ENCODE data around the gene ST3GAL4.
"Not testable (repeated sequence)": the region's sequence is repeated elsewhere in the genome, so short reads cannot be mapped to it uniquely, and the experiment has no call there.

Gene ST3GAL4

GRCh38 chr11:126347751-126348668 is 7.5 kb upstream of the ST3GAL4 start:
- DNase-seq = no peak

- DNase-seq = no peak
Observed at GRCh38 chr11:126348806-126349582, 6.5 kb upstream of the ST3GAL4 start.

GRCh38 chr11:126350836-126351235 is 4.7 kb upstream of the ST3GAL4 start:
- no peak for DNase-seq

DNA sequence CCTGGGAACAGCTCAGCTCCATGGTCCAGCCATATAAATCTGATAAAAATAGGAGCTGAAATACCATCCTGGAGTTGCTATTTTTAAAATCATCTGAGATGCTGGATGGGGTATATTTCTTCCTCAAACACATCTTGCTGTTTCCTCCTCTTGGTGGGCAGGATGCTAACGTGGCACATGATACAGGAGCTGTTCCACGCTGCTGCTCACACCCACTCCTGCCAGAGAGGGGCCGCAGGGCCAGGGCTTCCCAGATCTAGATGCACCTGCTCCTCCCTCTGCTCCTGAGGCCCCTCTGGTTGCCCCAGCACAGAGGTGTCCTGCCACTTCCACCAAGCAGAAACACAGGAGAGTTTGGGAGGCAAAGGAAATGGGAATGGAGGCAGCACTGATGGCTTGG is 3.3 kb upstream of the ST3GAL4 start:
- no peak for DNase-seq

DNA sequence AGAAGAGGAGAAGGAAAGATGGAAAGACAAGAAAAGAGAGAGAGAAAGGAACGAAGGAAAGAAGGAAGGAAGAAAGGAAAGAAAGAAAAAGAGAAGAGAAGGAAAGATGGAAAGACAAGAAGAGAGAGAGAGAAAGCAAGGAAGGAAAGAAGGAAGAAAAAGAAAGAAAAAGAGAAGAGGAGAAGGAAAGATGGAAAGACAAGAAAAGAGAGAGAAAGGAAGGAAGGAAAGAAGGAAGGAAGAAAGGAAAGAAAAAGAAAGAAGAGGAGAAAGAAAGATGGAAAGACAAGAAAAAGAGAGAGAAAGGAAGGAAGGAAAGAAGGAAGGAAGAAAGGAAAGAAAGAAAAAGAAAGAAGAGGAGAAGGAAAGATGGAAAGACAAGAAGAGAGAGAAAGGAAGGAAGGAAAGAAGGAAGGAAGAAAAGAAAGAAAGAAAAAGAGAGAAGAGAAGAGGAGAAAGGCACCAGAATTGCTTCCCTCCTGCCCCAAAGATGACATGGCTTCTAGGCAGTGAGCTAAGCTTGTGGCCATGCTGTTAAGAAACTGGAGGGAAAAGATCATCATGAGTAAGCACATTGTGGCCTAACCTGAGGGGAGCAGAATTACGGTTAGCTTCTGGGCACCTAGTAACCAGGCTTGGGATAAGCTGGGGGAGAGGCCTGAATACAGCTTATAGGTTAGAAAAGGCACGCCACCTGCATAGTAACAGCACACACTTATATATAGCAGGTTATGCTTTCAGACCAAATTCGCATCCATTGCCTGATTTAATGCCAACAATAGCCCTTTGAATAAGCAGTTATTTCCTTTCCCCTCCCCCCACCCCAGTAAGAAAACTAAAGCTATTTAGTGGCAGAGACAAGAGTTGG is 2.3 kb upstream of the ST3GAL4 start:
- peak in 1 of 2 donors; percentile 59 for DNase-seq

DNA sequence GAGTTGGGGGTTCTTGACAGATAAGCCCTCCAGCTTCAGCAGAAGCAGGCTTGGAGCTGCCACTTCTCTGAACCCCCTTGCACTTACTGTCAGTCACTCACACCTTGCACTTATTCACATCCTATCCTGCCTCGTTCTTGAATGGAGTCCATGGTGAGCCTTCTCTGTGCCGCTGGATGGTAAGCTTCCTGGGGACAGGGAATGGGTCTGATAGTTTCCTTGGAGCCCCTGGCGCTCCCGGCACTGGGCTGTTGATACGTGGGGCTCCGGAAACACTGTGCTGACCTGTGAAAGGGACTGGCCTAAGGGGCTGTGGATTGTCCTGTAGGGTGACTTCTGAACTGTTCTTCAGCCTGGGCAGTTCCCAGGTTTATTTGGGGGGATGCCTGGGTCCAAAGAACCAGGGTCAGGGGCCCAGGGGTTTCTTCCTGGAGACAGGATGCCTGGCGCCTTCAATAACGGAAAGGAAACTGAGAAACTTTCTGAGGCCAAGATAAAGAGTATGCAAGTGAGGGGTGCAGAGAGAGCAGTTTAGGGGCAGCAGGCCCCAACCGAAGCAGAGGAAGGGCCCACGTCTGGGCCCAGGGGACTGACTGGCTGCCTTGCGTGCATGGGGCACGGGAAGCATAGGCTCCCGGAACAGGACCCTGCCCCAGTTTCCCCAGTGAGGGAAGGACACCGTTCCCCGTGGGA is 709 bp upstream of the ST3GAL4 start:
- DNase-seq = no peak

DNA sequence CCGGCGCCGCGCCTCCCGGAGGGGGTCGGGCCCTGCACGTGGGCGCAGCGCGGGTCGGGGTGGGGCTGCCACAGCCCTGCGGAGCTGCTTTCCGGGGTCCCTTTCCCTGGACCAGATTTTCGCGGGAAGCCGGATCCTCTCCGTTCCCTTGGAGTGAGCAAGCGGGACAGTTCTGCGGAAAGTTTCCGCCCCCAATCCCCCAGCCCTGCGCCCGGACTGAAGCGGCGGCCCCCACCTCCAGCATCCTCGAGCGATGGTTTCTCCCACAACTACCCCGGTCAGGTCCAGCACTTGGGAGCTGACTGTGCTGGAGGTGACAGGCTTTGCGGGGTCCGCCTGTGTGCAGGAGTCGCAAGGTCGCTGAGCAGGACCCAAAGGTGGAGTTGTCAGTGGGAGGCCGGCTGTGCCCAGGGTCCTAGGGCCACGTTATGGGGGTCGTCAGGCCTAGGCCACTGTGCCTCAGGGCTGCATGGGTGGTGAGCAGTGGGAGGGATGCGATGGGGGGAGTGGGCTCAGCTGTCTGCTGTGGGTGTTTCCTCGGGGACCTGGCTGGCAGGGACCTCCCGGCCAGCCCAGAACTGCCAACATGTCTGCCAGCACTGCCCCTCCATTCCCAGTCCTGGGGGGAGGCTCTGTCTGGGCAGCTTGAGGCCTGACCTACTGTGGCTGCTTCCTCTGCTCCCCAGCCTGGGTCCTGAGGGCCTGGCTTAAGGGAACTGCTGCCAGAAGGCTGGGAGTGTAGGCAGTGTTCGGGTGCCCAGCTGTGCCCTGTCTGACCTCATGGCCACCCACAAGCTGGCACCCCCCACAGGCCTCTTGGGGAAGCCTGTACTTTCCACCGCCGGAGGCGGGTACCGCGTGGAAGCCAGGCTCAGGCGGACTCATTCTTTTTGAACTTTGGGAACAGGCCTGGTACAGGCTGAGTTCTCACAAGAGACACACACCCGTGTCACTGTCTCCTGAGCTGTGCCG is 726 bp downstream of the ST3GAL4 start:
- DNase-seq = peak in 1 of 2 donors; percentile 62

DNA sequence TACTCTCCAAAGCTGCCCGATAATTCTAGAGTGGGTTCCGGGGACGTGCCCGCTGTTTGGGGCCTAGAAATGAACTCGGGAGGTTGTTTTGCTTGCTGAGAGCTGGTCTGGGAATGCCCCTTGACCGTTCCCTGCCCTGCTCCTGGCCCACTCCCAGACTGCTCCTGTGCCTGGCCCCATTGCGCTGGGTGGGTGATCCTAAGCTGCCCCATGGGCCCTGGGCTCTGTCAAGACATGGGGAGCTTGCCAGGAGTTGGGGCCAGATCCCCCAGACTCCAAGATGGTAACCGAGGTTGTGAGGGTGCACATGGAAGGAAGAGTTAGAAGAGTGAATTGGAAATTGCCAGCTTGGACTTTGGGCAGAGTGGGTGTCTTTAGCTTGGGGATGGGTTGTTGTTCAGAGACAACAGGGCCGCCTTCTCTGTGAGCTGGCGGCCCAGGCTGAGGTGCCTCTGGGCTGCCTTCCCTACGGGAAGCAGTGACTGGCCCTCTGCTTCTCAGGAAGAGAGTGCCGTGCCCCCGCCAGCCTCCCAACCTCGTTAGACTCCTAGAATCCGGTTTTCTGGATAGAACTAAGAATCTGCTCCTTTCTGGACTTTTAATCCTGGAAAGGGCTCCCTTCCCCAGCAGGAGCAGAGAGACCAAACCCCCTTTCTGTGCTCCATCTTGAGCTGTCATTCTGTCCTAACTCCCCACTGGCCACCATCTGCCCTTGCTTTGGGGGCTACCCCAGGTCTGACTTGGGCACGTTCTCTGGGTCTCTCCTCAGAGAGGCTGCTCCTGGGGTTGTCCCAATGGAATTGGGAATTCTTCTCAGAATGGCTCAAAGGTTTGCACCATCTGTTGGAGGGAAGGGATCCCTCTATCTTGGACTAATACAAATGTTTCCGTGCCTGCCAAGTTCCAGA is 1.8 kb downstream of the ST3GAL4 start:
- no peak for DNase-seq

GRCh38 chr11:126357969-126358762 is 2.7 kb downstream of the ST3GAL4 start:
- DNase-seq = no peak

DNA sequence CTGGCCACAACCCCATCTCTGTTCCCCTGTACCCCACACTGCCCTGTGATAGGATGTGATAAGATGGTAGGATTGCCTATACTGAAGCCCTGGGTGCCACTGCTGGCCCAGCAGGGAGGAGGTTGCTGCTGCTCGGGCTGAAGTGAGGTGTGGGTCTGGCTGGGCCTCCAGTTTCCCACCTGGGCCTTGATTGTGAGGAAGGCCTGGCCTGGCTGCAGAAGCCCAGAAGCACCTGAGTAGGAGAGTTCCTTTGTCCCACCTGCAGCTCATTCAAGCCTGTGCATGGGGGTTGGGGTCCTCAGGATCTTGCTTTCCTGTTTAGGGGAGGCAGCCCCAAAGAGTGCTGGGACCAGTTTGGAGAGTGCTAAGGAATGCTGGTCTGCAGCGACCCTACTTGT is 3.3 kb downstream of the ST3GAL4 start:
- no peak for DNase-seq

DNA sequence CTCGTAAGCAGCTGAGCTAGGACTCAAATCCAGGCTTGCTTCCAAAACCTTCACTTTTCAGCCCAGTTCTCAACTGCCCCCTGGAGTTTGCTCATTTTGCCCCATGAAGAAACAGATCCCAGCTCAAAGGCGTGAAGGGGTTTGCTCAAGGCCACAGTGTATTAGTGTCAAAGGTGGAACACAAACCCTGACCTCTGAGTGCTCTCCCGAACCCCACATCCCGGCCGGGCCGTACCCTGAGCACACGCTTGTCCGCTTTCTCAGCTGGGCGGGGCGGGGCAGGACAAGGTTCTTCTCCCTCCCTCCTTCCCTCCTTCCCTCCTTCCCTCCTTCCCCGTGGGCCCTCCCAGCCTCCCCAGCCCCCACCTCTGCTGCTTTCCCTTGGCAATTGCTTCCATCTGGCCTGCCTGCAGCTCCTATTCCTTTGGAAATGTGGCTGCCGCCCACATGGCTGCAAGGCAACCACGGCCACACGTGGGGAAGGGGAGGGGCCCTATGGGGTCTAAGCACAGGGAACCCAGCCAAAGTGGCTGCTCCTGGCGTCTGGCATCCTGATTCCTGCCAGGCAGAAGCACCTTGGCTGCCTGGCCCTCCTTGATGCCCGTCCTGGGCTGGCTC is 4.1 kb downstream of the ST3GAL4 start:
- no peak for DNase-seq

DNA sequence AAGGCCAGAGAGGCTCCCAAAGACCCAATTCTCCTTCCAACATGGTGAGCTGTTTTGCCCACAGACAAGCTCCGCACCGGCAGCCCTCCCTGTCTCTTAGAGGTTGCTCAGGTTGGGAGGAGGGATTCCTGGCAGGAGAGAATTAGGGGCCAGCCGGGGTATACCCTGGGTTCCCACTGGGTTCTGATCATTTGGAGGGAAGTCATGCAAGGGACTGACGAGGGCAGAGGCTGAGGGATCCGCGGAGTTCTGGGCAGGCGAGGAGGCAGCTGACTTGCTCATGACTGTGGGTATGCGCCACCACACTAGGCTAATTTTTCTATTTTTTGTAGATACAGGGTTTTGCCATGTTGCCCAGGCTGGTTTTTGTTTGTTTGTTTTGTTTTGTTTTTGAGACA is 4.6 kb downstream of the ST3GAL4 start:
- DNase-seq = no peak

GRCh38 chr11:126361400-126361799 is 5.9 kb downstream of the ST3GAL4 start:
- DNase-seq = no peak

DNA sequence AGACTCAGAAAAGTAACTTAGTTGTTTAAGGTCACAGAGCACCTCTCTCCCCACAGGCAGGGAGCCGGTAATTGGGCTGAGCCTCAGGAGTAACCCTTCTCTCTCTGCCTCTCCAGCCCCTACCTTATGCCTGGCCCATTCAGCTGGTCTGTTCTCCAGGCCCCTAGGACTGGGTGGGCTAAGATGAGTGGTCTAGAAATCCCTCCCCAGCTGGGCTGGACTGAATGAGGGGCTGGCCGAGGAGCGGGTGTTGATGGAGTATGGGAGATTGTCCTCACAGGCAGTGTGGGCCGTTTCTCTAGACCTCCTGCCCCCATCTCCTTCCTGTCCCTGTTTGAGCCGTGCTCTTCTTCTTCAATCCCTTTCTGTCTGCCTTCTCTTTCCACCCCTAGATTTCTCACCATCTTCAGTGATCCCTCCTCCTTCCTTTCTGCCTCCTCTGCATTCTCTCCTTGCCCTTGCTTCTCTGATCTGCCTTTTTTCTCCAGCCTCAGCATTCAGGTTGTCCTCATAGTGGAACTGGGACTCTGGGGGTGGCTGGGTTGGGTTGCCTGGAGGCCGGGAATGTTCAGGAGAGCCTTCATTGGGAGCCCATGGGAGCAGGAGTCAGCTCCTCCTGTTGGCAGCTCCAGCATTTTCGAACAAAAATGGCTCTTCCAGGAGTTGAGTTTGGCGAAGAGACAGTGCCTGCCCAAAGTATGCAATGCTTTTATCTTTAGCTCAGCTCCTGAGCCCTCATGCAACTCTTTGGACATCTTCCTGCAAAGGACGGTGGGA is 7.6 kb downstream of the ST3GAL4 start:
- DNase-seq = no peak

DNA sequence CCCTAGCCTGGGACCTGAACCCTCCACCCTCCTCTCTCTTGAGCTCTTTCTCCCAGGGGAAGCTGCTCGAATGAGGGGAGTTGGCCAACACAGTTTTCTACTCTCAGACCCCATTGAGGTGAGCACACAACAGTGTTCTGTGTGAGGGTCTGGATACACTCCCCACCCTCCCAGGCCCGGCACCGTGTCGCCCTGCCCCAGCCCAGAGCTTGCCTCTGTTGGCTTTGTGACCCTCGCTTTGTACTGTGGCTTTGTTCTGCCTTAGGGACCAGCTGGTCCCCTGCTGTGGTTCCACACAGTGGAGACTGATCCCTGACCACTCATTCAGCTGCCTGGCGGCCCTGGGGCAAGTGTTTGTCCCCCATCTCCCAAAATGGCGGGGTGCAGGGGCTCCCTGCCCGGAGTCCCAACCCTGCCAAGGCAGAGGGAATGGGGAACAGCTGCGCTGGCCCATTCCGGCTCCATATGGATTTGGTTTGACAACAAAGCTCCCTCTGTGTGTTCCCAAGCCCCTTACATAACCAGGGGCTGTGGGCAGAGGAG is 8.3 kb downstream of the ST3GAL4 start:
- no peak for DNase-seq

DNA sequence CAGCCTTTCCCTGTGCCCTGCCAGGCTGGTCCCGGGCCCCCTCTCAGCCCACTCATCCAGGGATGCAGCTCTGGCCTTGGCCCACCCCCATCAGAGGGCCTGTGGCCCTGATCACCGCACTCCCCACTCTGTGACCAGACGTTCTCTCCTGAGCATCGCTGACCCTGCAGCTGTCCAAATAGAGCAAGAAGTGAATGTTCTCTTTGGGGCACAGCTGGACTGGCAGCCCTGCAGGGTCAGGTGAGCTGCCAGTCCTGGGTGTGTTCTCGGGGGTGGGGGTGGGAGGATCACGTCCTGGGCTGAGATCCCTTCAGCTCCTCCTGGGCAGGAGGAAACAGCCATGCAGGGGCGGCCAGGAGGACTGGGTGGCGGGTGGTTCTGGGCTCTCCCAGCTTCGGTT is 9.2 kb downstream of the ST3GAL4 start:
- DNase-seq = not testable (repeated sequence)

DNA sequence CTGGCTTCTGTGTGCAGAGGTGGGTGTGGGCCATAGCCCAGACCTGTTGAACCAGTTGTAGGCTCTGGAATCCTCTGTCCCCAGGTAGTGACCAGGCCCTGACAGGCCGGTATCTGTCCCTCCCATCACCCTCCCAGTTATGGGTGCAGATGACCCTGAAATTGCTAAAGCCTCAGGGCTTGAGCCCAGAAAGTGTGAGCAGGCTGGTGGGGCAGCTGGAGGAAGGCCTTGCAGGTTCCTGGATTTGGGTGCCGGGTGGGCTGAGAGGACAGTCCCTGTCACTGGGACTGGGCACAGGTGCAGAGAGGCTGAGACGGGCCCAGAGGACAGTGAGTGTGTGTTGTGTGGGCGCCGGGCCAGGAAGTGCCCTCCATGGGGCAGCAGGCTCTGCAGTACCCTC is 10.0 kb downstream of the ST3GAL4 start:
- not testable (repeated sequence) for DNase-seq

All from bone marrow (tissue), 2 donors.